Measurements from ENCODE around the gene FSD1.
"Not testable (repeated sequence)": the region's sequence is repeated elsewhere in the genome, so short reads cannot be mapped to it uniquely, and the experiment has no call there.

FSD1 gene

DNA sequence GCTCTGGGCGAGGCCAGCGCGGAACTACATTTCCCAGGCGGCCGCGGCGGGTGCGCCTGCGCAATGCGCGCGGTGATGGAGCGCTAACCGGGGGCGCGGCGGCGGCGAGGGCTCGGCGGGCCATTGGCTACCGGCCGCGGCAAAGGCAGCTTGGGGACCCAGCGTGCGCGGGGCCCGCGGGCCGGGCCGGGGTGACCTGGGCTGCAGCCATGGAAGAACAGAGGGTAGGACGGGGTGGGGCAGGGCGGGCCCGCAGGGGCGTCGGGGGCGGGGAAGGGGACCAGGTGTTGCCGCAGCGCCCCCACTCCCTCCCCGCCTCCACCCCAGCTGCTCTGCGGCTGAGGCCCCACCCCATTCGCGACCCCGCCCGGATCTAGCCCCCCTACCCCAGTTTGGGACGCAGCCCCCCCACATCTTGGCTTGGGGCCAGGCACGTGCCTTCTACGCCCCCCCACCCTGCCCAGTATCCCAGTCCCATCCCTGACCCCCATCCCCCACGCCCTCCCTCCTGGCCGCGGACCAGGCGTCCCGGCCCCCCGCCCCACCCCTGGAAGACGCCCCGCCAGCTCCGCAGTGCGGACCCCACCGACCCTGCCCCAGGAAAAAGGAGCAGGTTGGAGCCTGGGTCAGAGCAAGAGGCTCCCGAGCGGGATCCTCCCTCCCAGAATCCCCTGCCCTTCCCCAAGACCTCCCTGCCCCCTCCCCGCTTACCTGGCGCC, at the start of gene FSD1:
TSS of gene FSD1 (plus strand) at position 61 of the 719 bp plus-strand sequence. CDS start at position 210, 149 bp downstream.
- no peak for DNase-seq

DNA sequence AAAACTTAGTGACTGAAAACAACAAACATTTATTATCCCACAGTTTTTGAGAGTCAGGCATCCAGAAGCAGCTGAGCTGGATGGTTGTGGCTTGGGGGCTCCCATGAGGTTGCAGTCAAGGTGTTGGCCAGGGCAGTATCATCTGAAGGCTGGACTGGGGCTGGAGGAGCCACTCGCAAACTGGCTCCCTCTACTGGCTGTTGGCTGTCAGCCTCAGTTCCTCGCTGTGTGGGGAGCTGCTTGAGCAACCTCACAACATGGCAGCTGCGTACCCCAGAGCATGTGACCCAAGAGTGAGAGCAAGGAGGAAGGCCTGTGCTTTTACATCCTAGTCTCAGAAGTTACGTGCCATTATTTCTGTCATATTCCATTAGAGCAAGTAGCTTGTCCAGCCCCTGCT, 47.8 kb upstream of the FSD1 start:
- no peak for DNase-seq

DNA sequence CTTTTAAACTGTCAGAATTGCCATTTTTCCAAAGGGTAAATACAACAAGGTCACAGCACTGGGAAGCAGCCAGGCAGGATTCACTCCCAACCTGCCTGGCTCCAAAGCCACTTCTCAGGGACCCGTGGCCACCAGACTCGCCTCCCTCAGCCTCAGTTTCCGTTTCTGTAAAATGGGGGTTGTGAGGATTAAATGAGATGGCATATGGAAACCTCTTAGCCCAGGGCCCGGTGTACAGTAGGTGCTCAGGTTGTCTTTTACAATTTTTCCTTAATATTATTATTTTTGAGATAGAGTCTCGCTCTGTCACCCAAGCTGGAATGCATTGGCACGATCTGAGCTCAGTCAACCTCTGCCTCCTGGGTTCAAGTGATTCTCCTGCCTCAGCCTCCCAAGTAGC, 47.4 kb upstream of the FSD1 start:
- DNase-seq, result no peak

DNA sequence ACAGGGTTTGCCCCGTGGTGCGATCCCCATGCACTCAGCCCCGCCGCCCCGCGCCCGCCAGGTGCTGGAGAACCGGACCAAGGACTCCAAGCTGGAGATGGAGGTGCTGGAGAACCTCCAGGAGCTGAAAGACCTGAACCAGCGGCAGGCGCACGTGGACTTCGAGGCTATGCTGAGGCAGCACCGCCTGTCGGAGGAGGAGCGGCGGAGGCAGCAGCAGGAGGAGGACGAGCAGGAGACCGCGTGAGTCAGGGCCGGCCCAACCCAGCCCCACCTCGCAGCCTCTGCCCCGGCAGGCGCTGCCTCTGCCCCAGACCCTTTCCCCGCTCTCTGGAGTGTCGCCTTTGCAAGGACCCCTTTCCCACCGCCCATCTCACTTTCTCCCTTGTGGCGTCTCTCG, 46.2 kb upstream of the FSD1 start:
- no peak for DNase-seq

DNA sequence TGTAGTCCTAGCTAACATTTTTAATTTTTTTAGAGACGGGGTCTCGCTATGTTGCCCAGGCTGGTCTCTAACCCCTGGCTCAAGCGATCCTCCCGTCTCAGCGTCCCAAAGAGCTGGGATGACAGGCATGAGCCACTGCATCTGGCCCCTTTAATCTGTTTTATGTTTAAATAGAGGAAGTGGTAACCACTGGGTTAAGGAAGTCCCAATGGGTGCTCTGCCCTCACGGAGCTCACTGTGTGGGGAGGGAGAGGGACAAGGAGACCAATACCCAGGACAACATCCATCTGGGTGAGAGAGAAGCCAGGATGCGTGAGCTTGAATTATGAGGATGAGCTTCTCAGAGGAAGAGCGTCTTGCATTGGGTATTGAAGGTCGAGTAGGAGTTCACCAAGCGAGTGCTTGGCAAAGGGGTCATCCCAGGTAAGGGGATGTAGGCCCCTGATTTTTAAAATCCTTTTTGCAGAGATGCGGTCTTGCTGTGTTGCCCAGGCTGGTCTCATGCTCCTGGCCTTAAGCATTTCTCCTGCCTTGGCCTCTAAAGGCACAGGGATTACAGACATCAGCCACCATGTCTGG, 43.7 kb upstream of the FSD1 start:
- DNase-seq, result no peak

DNA sequence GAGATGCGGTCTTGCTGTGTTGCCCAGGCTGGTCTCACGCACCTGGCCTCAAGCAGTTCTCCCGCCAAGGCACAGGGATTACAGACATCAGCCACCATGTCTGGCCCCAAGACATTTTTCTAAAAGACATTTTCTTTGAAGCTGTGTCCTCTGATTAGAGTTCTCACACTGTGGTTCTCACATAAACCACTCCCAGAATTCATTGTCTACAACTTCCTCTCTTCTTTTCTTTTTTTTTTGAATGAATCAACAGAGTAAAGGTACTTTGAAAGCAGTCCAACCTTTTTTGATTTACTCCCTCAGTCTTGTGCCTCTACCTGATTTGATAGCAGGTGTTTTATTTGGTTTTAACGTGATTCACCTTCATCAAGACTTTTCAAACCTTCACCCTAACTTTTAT, 39.6 kb upstream of the FSD1 start:
- no peak for DNase-seq

DNA sequence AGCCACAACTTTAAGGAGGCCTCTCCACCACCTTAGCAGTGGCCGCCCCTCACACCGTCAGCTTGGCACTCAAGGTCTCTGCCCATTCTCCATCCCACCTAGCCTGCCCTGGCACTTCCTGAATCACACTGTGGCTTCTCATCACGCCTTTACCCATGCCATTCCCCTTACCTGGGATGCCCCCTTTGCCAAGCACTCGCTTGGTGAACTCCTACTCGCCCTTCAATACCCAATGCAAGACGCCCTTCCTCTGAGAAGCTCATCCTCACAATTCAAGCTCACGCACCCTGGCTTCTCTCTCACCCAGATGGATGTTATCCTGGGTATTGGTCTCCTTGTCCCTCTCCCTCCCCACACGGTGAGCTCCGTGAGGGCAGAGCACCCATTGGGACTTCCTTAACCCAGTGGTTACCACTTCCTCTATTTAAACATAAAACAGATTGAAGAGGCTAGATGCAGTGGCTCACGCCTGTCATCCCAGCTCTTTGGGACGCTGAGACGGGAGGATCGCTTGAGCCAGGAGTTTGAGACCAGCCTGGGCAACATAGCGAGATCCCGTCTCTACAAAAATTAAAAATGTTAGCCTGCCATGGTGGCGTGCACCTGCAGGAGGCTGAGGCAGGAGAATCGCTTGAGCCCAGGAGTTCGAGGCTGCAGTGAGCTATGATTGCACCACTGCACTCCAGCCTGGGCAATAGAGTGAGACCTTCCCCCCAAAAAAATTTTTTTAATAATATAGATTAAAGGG, 38.0 kb upstream of the FSD1 start:
- no peak for DNase-seq

DNA sequence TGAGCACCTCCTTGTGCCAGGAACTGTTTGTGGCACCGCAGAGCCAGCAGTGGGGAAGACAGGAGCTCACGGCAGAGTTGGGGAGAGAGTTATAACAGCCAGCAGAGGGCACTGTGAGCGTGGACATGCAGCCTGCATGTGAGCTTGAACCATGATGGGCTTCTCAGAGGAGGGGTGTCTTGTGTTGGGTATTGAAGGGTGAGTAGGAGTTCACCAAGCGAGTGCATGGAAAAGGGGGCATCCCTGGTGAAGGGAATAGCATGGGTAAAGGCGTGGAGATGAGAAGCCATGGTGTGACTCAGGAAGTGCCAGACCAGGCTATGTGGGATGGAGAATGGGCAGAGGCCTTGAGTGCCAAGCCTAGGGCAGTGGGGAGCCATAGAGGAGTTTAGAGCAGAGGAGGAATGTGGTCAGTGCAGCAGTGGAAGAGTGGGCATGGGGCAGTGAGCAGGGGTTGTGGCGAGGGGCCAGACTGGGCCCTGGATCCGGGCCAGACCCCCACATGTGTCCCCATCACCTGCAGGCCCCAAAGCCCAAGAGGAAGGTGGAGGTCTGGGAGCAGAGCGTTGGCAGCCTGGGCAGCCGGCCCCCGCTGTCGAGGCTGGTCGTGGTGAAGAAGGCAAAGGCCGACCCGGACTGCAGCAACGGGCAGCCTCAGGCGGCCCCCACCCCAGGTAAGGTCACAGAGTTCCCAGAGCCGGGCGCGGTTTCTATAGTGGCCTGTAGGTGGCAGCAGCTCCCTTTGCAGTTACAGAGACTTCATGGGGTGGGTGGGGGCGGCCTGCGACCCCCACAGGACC, 37.1 kb upstream of the FSD1 start:
- no peak for DNase-seq

DNA sequence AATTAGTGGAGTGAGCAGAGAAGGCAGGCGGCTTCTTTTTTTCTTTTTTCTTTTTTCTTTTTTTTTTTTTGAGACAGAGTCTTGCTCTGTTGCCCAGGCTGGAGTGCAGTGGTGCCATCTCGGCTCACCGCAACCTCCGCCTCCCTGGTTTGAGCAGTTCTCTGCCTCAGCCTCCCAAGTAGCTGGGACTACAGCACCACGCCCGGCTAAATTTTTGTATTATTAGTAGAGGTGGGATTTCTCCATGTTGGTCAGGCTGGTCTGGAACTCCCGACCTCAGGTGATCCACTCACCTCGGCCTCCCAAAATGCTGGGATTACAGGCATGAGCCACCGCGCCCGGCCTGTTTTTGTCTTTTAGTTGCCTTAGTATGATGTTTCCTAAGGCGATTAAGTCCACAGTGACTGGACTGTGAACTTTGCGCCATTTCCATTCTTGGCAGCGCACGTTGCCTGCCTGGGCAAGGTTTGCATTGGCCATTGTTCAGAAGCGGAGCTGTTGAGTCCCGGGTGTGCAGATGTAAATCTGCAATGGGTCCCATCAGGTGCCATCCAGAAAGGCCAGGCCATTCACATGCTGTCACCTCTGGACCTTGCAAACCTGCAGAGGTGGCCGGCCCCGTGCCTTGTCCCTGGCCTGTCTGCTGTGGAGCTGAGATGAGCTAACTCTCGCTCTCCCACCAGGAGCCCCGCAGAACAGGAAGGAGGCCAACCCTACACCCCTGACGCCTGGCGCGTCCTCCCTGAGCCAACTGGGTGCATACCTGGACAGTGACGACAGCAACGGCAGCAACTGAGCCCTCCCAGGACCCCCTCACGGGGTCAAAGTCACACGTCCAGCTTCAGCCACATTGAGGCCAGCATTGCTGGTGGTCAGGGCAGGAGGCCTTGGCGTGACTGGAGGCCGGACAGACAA, 36.2 kb upstream of the FSD1 start:
- no peak for DNase-seq

DNA sequence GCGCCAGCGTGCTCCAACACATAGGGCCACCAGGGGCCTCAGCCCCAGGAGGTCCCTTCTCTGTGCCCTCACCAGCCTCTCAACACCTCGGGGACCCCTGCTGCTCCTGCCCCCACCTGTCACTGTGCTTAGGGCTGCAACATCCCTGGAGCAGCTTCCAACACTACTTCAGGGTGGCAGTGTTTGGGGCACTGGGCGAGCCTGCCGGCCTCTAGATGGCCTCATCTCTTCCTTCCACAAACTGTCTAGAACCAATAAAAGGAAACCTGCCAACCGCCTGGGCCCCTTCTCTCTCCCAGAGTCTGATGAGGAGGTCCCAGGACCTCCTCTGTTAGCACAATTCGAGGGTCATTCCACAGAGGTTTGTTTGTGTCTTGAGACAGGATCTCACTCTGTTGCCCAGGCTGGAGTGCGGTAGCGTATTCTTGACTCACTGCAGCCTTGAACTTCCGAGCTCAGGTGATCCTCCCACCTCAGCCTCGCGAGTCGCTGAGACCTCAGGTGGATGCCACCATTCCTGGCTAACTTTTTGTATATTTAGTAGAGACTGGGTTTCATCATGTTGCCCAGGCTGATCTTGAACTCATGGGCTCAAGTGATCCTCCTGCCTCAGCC, 35.5 kb upstream of the FSD1 start:
- no peak for DNase-seq

DNA sequence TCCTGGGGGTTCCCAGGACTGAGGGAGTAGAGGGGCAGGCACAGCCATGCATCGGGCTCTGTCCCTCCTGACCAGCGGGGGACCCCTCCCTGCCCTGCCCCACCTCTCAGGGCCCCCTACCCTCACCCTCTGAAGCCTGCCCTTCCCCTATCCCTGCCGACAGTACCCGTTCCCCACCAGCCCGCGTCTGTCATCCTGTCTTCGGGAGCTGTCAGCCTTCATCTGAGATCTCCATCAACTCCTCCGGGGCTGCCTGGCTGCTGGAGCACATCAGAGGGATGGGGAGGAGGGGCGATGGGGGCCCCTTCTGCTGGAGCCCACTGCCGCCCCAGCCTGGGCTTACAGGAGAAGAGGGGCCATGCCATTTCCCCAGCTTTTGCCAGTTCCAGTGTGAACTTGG, 31.5 kb upstream of the FSD1 start:
- DNase-seq, result no peak

DNA sequence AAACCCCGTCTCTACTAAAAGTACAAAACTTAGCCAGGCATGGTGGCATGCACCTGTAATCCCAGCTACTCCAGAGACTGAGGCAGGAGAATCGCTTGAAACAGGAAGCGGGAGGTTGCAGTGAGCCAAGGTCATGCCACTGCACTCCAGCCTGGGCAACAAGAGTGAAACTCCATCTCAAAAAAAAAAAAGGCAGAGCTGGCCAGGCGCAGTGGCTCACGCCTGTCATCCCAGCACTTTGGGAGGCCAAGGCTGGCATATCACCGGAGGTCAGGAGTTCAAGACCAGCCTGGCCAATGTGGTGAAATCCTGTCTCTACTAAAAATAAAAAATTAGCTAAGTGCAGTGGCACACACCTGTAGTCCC, 30.1 kb upstream of the FSD1 start:
- DNase-seq, result not testable (repeated sequence)

DNA sequence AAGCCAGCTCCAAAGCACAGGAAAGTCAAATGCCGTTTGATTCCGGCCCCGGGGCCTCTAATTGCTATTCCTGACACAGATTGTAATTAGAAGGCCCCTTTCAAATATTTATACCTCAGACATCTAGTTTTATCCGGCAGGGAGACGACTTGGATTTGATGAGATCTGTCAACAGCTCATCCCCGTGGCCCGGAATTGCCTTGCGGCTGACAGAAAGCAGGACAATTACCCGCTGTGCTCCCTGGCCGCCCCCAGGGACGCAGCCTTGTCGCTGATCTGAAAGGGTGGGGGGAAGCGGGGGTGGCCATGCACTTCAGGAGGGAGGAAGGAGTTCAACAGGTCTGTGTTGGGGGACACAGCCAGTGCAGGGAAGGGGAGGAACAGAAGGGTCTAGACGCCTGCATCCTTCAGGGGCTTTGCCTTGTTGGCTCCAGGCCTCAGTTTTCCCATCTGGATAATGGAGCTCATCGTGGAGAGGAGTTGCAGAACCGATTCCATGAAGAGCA, 27.2 kb upstream of the FSD1 start:
- DNase-seq, result no peak

DNA sequence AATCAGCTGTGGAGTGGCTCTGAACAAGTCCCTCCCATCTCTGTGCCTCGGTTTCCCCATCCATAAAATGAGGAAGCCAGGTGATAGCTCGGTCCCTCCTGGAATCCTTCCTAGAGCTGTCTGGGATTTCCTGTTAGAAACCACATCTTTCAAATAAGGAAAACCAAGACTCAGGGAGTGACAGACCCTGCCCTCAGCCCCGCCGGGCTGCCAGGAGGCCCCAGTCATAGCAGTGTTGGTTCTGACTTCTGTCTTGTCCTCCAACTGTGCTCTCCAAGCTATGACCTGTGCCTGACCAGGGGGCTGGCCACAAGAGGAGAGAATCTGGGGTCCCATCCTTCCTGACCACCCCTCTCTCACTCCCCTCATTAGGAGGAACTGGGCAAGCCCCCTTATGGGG, 26.4 kb upstream of the FSD1 start:
- DNase-seq, result no peak

DNA sequence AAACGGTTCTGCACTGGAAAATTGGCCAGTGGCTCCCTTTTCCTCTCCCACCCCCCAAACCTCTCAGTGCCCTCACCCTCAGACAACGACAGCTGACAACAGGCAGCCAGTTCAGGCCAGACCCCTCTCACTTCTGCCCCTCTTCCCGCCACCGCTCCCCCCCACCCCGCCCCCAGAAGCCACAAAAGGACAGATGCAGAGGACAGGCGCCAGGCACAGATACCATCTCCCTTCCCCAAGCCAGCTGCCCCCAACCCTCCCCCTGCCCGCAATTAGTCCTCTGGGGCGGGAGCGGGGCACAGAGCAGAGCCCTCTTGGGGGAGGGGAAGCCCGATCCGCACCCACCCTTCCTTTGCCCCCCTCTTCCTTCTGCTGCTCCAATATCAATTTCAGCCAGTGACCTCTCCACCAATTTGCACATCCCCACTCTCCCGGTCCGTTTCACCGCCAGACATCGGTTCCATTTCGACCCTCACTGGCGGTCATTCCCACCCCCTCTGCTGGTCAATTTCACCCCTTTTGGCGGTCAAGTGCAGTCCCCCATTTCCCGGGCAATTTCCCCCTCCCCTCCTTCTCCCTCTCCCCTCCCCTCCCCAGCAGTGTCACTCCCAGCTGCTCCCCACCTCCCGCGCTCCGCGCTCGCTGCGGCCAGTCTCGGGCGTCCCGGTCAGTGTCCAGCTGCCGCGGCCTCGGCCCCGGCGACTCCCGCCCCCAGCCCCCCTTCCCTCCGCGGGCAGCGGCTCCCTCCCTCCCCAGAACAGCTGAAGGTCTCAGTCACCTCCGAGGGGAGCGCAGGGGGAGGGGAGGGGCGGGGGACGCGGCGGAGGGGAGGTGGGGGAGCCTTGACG, 25.8 kb upstream of the FSD1 start, which contains the start of gene SHD:
TSS of gene SHD (plus strand) at position 848 of the 848 bp plus-strand sequence. CDS start 798 bp downstream, outside the sequence.
- DNase-seq, result no peak

DNA sequence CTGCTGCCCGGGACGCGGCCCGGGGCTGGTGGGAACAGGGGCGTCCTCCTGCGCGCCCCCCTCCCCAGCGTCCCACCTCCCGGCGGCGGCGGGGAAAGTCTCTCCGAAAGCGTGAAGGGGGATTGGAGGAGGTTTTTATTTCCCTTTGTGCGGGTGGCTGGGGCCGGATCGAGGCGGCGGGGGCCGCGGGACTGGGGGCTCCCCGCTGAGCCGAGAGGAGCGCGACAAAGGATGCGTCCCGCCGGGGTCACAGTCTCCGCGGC, 25.2 kb upstream of the FSD1 start:
- DNase-seq, result no peak

DNA sequence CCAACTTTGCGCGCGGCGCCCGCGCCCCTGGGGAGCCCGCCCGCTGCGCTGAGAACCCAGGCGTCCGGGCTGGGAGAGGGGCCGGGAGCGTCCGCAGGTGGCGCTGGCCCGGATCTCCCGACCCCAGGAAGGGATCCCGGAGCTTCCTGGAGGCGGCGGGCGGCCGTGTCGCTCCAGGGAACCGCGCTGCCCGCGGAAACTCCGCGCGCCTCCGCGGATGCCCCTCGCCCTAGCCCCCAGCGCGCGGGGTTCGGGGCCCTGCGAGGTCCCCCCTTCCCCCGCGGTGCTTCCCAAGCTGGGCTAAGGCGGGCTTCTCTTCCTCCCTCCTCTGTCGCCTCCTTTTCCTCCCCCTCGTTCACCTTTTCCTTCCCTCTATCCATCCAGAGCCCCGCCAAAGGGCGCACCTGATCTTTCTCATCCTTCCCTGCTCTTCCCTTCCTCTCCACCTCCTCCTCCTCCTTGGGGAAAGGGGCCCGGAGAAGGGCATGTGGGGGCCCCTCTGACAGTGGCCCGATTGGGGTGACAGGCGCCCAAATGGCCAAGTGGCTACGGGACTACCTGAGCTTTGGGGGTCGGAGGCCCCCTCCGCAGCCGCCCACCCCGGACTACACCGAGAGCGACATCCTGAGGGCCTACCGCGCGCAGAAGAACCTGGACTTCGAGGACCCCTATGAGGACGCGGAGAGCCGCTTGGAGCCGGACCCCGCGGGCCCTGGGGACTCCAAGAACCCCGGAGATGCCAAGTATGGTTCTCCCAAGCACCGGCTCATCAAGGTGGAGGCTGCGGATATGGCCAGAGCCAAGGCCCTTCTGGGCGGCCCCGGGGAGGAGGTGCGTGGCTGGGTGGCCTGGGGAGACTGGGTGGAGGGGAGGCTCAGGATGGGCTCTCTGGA, 24.6 kb upstream of the FSD1 start:
- DNase-seq, result no peak

DNA sequence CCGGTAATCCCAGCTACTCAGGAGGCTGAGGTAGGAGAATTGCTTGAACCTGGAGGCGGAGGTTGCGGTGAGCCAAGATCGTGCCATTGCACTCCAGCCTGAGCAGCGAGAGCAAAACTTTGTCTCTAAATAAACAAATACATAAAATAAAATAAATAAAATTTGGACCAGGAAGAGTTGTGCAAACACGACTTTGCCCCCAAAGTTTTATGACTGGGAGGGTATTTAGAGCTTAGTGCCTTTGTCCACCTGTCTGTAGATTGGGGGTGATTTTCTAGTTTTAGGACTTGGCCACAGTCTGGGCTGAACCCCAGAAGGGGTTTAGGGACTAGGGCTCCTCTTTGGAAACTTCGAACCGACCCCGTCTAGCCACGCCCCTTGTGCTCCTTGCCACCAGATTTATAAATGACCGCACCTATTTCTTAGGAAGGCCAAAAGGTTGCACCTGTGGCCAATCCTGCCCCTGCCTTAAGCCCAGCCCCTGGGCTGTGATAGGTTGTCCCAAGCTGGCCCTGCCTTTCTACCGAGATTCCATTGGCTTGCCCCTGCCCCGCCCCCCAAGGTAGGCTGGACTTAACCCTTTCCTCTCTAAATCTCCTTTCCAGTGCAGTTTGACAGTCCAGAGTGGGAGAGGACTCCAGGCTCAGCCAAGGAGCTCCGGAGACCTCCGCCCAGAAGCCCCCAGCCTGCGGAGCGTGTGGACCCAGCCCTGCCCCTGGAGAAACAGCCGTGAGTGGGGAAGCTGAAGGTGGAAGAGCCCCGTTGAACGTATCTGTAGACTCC, 20.0 kb upstream of the FSD1 start:
- DNase-seq, result no peak

DNA sequence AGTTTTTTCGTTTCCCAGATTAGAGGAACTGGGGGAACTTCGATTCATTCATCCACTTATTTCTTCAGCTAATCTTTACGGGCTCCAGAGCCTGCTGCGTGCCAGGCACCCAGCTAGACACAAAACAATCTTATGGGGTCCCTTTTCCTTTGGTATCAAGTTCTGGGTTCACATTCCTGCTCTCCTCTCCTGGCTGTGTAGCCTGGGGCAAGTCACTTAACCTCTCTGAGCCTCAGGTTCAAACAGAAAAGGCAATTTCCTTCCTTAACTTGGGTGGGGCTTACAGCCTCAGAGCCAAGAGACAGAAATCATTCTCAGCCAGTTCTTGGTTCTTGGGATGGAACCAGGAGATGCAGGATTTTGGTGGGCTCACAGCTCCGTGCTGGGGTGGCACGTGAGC, 19.4 kb upstream of the FSD1 start:
- DNase-seq, result no peak
